H9 (cell line): Measurements from ENCODE around the gene LYSET. TPM values are rescaled to one million over a fixed set of nuclear protein-coding genes. Genes with fewer than 3 reads are reported as not detected.

Experiments
- DNase-seq: peaks from one replicate; pipeline ENCODE4 v3.0.0-alpha.2; 2017
- H2AFZ ChIP-seq: one replicate; pipeline ENCODE4 v1.6.1; 2013; ENCODE audit warnings: mild to moderate bottlenecking, low read length, control low read depth, moderate library complexity
- H2AK5ac ChIP-seq: 2 replicates; pipeline ENCODE4 v1.6.1; 2013; ENCODE audit warnings: low read length, control low read depth, mixed read lengths; ENCODE audit not compliant: insufficient read length
- H2BK120ac ChIP-seq: one replicate; pipeline ENCODE4 v1.6.1; 2013; ENCODE audit warnings: low read depth, mild to moderate bottlenecking, low read length, control low read depth, inconsistent platforms; ENCODE audit not compliant: poor library complexity, severe bottlenecking
- H2BK12ac ChIP-seq: 2 replicates; pipeline ENCODE4 v1.6.1; 2013; ENCODE audit warnings: low read length, control low read depth, mixed read lengths, low read depth; ENCODE audit not compliant: insufficient read length
- H2BK15ac ChIP-seq: 2 replicates; pipeline ENCODE4 v1.6.1; 2013; ENCODE audit warnings: low read depth, low read length, control low read depth
- H2BK20ac ChIP-seq: one replicate; pipeline ENCODE4 v1.6.1; 2013; ENCODE audit warnings: low read depth, mild to moderate bottlenecking, low read length, control low read depth, inconsistent platforms; ENCODE audit not compliant: poor library complexity, severe bottlenecking
- H2BK5ac ChIP-seq: 2 replicates; pipeline ENCODE4 v1.6.1; 2013; ENCODE audit warnings: low read length, control low read depth, mixed read lengths; ENCODE audit not compliant: insufficient read length
- H3K14ac ChIP-seq: 2 replicates; pipeline ENCODE4 v1.6.1; 2013; ENCODE audit warnings: low read length, control low read depth; ENCODE audit not compliant: insufficient read depth
- H3K18ac ChIP-seq: 2 replicates; pipeline ENCODE4 v1.6.1; 2013; ENCODE audit warnings: low read depth, mild to moderate bottlenecking, mixed read lengths, low read length, control low read depth; ENCODE audit not compliant: insufficient read length
- H3K23ac ChIP-seq: 2 replicates; pipeline ENCODE4 v1.6.1; 2013; ENCODE audit warnings: low read length, control low read depth, mixed read lengths, low read depth; ENCODE audit not compliant: insufficient read length
- H3K23me2 ChIP-seq: 2 replicates; pipeline ENCODE4 v1.6.1; 2013; ENCODE audit warnings: low read depth, mild to moderate bottlenecking, mixed read lengths, low read length, control low read depth; ENCODE audit not compliant: insufficient read length, poor library complexity, severe bottlenecking
- H3K27ac ChIP-seq: 2 replicates; pipeline ENCODE4 v1.5.1; 2013; ENCODE audit warnings: low read length, control low read depth, mixed read lengths, low read depth; ENCODE audit not compliant: insufficient read length
- H3K27me3 ChIP-seq: 2 replicates; pipeline ENCODE4 v1.6.1; 2013; ENCODE audit warnings: low read length, control low read depth, inconsistent platforms; ENCODE audit not compliant: insufficient read depth
- H3K4ac ChIP-seq: 2 replicates; pipeline ENCODE4 v1.6.1; 2013; ENCODE audit warnings: low read depth, mild to moderate bottlenecking, control low read depth, inconsistent platforms, low read length, moderate library complexity
- H3K4me1 ChIP-seq: 2 replicates; pipeline ENCODE4 v1.6.1; 2013; ENCODE audit warnings: low read length, control low read depth, inconsistent platforms; ENCODE audit not compliant: insufficient read depth
- H3K4me2 ChIP-seq: 2 replicates; pipeline ENCODE4 v1.6.1; 2013; ENCODE audit warnings: low read length, control low read depth, mixed read lengths; ENCODE audit not compliant: insufficient read length, insufficient read depth
- H3K56ac ChIP-seq: 2 replicates; pipeline ENCODE4 v1.6.1; 2013; ENCODE audit warnings: low read depth, mild to moderate bottlenecking, mixed read lengths, low read length, control low read depth; ENCODE audit not compliant: insufficient read length
- H3K79me1 ChIP-seq: 2 replicates; pipeline ENCODE4 v1.6.1; 2013; ENCODE audit warnings: low read depth, mild to moderate bottlenecking, moderate library complexity, low read length, control low read depth, inconsistent platforms; ENCODE audit not compliant: insufficient read depth, poor library complexity, severe bottlenecking
- H3K79me2 ChIP-seq: 2 replicates; pipeline ENCODE4 v1.6.1; 2013; ENCODE audit warnings: low read length, control low read depth, inconsistent platforms; ENCODE audit not compliant: insufficient read depth
- H3K9ac ChIP-seq: 2 replicates; pipeline ENCODE4 v1.6.1; 2013; ENCODE audit warnings: low read length, control low read depth, mixed read lengths; ENCODE audit not compliant: insufficient read length; ENCODE audit errors: extremely low read depth
- H3K9me3 ChIP-seq: one replicate; pipeline ENCODE4 v1.6.1; 2013; ENCODE audit warnings: low read depth, low read length, inconsistent platforms; ENCODE audit not compliant: control insufficient read depth
- H3T11ph ChIP-seq: one replicate; pipeline ENCODE4 v1.6.1; 2013; ENCODE audit warnings: mild to moderate bottlenecking, low read length, control low read depth, inconsistent platforms
- H4K20me1 ChIP-seq: one replicate; pipeline ENCODE4 v1.6.1; 2013; ENCODE audit not compliant: control insufficient read depth, insufficient read length, insufficient read depth
- H4K5ac ChIP-seq: 2 replicates; pipeline ENCODE4 v1.6.1; 2013; ENCODE audit warnings: low read depth, mild to moderate bottlenecking, mixed read lengths, low read length, control low read depth; ENCODE audit not compliant: insufficient read length
- H4K8ac ChIP-seq: replicated peaks from 2 replicates; pipeline ENCODE4 v1.6.1; 2013; ENCODE audit warnings: low read length, control low read depth, mixed read lengths, low read depth; ENCODE audit not compliant: insufficient read length
- H4K91ac ChIP-seq: 2 replicates; pipeline ENCODE4 v1.6.1; 2013; ENCODE audit warnings: low read depth, mild to moderate bottlenecking, moderate library complexity, mixed read lengths, low read length, control low read depth; ENCODE audit not compliant: insufficient read length
- H3K27ac Mint-ChIP-seq, 3 experiments: 2 replicates in 2 of 3; 3 replicates in 1 of 3; pipeline ENCODE4 v1.8.0; 2020 to 2021; ENCODE audit warnings: mixed read lengths in 3 of 3, mild to moderate bottlenecking in 1 of 3, moderate library complexity in 1 of 3
- H3K27me3 Mint-ChIP-seq: 2 replicates; pipeline ENCODE4 v1.8.0; 2021; ENCODE audit warnings: low read depth, mild to moderate bottlenecking, moderate library complexity, mixed read lengths
- H3K36me3 Mint-ChIP-seq, 3 experiments: 2 replicates in 2 of 3; 3 replicates in 1 of 3; pipeline ENCODE4 v1.8.0; 2020 to 2021; ENCODE audit warnings: low read depth in 3 of 3, mixed read lengths in 3 of 3; ENCODE audit not compliant: insufficient read depth in 1 of 3
- H3K4me1 Mint-ChIP-seq, 2 experiments: 2 replicates each; pipeline ENCODE4 v1.8.0; 2020; ENCODE audit warnings: mixed read lengths in 2 of 2
- H3K4me3 Mint-ChIP-seq, 2 experiments: 2 replicates in 1 of 2; 3 replicates in 1 of 2; pipeline ENCODE4 v1.8.0; 2020 to 2021; ENCODE audit warnings: mild to moderate bottlenecking in 2 of 2, mixed read lengths in 2 of 2, moderate library complexity in 1 of 2
- H3K9me3 Mint-ChIP-seq, 2 experiments: 2 replicates in 1 of 2; 3 replicates in 1 of 2; pipeline ENCODE4 v1.8.0; 2020; ENCODE audit warnings: mild to moderate bottlenecking in 2 of 2, mixed read lengths in 2 of 2, moderate library complexity in 1 of 2
- CTCF ChIP-seq: fragments of 200-600 bp; sonication (generic); conservative IDR thresholded peaks from 3 replicates; pipeline ENCODE4 v1.8.0; 2021; ENCODE audit warnings: antibody characterized with exemption, mild to moderate bottlenecking
- WGBS: extraction: QIAGEN DNeasy Blood & Tissue Kit; methylation state at CpG from one replicate; pipeline ENCODE4 v1.1.7; 2013; ENCODE audit warnings: missing lambda C conversion rate, low lambda C conversion rate, mixed read lengths; ENCODE audit not compliant: insufficient read length; ENCODE audit errors: extremely low coverage; 5-methylcytosine and 5-hydroxymethylcytosine counted together
- total RNA-seq: library from RNA; stranded (reverse); gene quantifications from 2 replicates; pipeline ENCODE4 v1.2.1, GENCODE V29; 2021

LYSET gene
- total RNA-seq, 1 experiment from 2014 or later: 26.1 TPM

GRCh38 chr14:93212432-93212831 is 27.3 kb downstream of the LYSET start:
- Histone ChIP-seq H3K27ac (no peak overlapping the region), H4K8ac (no peak overlapping the region), H3K18ac (no peak overlapping the region), H3K9me3 (no peaks in the 10 kb centered on the region), H3K27me3 (no peaks in the 10 kb centered on the region), H3K4me1 (no peaks in the 10 kb centered on the region; the same call in 1 of the 2 replicates), H3K56ac (no peak overlapping the region), H3K4ac (no peak overlapping the region), H2BK15ac (no peak overlapping the region), H4K91ac (no peak overlapping the region), H3K14ac (no peak overlapping the region), H2BK12ac (no peak overlapping the region), H3K79me2 (no peaks in the 10 kb centered on the region), H2BK120ac (no peak overlapping the region), H2AFZ (no peak overlapping the region), H3K9ac (no peak overlapping the region), H2AK5ac (no peak overlapping the region), H3K79me1 (no peaks in the 10 kb centered on the region), H4K20me1 (no peaks in the 10 kb centered on the region), H3T11ph (no peak overlapping the region), H4K5ac (no peak overlapping the region), H2BK5ac (no peak overlapping the region), H2BK20ac (no peak overlapping the region), H3K4me2 (no peak overlapping the region), H3K23me2 (peaks cover 7% of the 10 kb centered on the region), H3K23ac (no peak overlapping the region)
- H3K4me1 Mint-ChIP-seq: peaks cover 3 to 4% of the 10 kb centered on the region in 2 experiments
- H3K4me3 Mint-ChIP-seq: no peak overlapping the region
- H3K27ac Mint-ChIP-seq: no peak overlapping the region
- no peak for DNase-seq
- H3K36me3 Mint-ChIP-seq: peaks cover 9 to 53% (median 41%) of the 10 kb centered on the region in 3 experiments; a peak in 6 of 7 replicates
- no peaks in the 10 kb centered on the region for H3K9me3 Mint-ChIP-seq
- WGBS: no CpG with 5 or more reads among the region's 3 CpGs
- H3K27me3 Mint-ChIP-seq: no peaks in the 10 kb centered on the region
- TF ChIP-seq CTCF: no peak
